Neural cell (in vitro differentiated cells): Measurements from ENCODE around the gene TMEM87A. TPM values are rescaled to one million over a fixed set of nuclear protein-coding genes. Genes with fewer than 3 reads are reported as not detected.
"Not testable (repeated sequence)": the region's sequence is repeated elsewhere in the genome, so short reads cannot be mapped to it uniquely, and the experiment has no call there.

ENCODE experiments used
- H2AFZ ChIP-seq: fragments of 200-600, 300-800 bp; sonication (generic), shearing (Covaris generic); 2 replicates; pipeline ENCODE4 v1.6.0; 2014; ENCODE audit warnings: low read depth, mild to moderate bottlenecking, antibody characterized with exemption, low read length, moderate library complexity
- H3F3A ChIP-seq: fragments of 200-600 bp; shearing (Covaris generic); 2 replicates; pipeline ENCODE4 v1.6.1; 2016; ENCODE audit warnings: mild to moderate bottlenecking, moderate library complexity, mixed read lengths, antibody characterized with exemption, low read length; ENCODE audit not compliant: insufficient read depth, poor library complexity, severe bottlenecking
- H3K27ac ChIP-seq: fragments of 200-600, 300-800 bp; sonication (generic), shearing (Covaris generic); 2 replicates; pipeline ENCODE4 v1.5.1; 2014; ENCODE audit warnings: mild to moderate bottlenecking, low read length, moderate library complexity
- H3K27me3 ChIP-seq: fragments of 300-800, 200-600 bp; sonication (generic), shearing (Covaris generic); 2 replicates; pipeline ENCODE4 v1.6.0; 2014; ENCODE audit warnings: mild to moderate bottlenecking, low read depth, low read length, moderate library complexity; ENCODE audit not compliant: insufficient read depth
- H3K36me3 ChIP-seq: fragments of 300-800, 200-600 bp; sonication (generic), shearing (Covaris generic); 2 replicates; pipeline ENCODE4 v1.5.1; 2014; ENCODE audit warnings: mild to moderate bottlenecking, antibody characterized with exemption, low read length, moderate library complexity; ENCODE audit not compliant: insufficient read depth
- H3K4me2 ChIP-seq: fragments of 300-800, 200-600 bp; sonication (generic), shearing (Covaris generic); 2 replicates; pipeline ENCODE4 v1.6.0; 2014; ENCODE audit warnings: mild to moderate bottlenecking, low read length
- H3K4me3 ChIP-seq: fragments of 300-800, 200-600 bp; sonication (generic), shearing (Covaris generic); 2 replicates; pipeline ENCODE4 v1.5.1; 2014; ENCODE audit warnings: mild to moderate bottlenecking, low read length, moderate library complexity
- H3K79me2 ChIP-seq: fragments of 200-600 bp; shearing (Covaris generic); replicated peaks from 2 replicates; pipeline ENCODE4 v1.6.0; 2014; ENCODE audit warnings: mild to moderate bottlenecking, low read length, moderate library complexity; ENCODE audit not compliant: insufficient read depth
- H3K9ac ChIP-seq: fragments of 300-800, 200-600 bp; sonication (generic), shearing (Covaris generic); 2 replicates; pipeline ENCODE4 v1.6.1; 2016; ENCODE audit warnings: mild to moderate bottlenecking, low read length, mixed read lengths
- H3K9me2 ChIP-seq: fragments of 200-600 bp; shearing (Covaris generic); 2 replicates; pipeline ENCODE4 v1.6.1; 2016; ENCODE audit warnings: mild to moderate bottlenecking, low read length, mixed read lengths; ENCODE audit not compliant: insufficient read depth
- H3K9me3 ChIP-seq: fragments of 200-600, 300-800 bp; sonication (generic), shearing (Covaris generic); 2 replicates; pipeline ENCODE4 v1.6.1; 2016; ENCODE audit warnings: mild to moderate bottlenecking, mixed run types, low read length, moderate library complexity, mixed read lengths
- H4K20me1 ChIP-seq: fragments of 200-600 bp; shearing (Covaris generic); 2 replicates; pipeline ENCODE4 v1.6.1; 2016; ENCODE audit warnings: mild to moderate bottlenecking, mixed run types; ENCODE audit not compliant: insufficient read depth
- CTCF ChIP-seq: fragments of 450-650 bp; IDR thresholded peaks from 2 replicates; pipeline ENCODE4 v1.5.1; 2014; ENCODE audit warnings: antibody characterized with exemption, mild to moderate bottlenecking, moderate library complexity; ENCODE audit not compliant: poor library complexity, severe bottlenecking
- EP300 ChIP-seq: fragments of 450-650 bp; conservative IDR thresholded peaks from 2 replicates; pipeline ENCODE4 v1.6.1; 2014; ENCODE audit warnings: antibody characterized with exemption, mild to moderate bottlenecking, moderate library complexity; ENCODE audit not compliant: poor library complexity, severe bottlenecking
- EZH2 ChIP-seq: fragments of 200-600, 300-800 bp; shearing (Covaris generic), sonication (generic); IDR thresholded peaks from 2 replicates; pipeline ENCODE4 v1.6.1; 2014; ENCODE audit warnings: antibody characterized with exemption, low read length, borderline replicate concordance, mild to moderate bottlenecking; ENCODE audit not compliant: insufficient read depth, poor library complexity, severe bottlenecking
- MXI1 ChIP-seq: fragments of 450-650 bp; conservative IDR thresholded peaks from 2 replicates; pipeline ENCODE4 v1.6.1; 2014; ENCODE audit warnings: antibody characterized with exemption, mild to moderate bottlenecking; ENCODE audit not compliant: poor library complexity, severe bottlenecking
- POLR2AphosphoS5 ChIP-seq: IDR thresholded peaks from 2 replicates; pipeline ENCODE4 v1.6.1; 2012
- RAD21 ChIP-seq: fragments of 450-650 bp; conservative IDR thresholded peaks from 2 replicates; pipeline ENCODE4 v1.6.1; 2014; ENCODE audit warnings: antibody characterized with exemption, mild to moderate bottlenecking, moderate library complexity
- REST ChIP-seq: IDR thresholded peaks from 2 replicates; pipeline ENCODE4 v1.6.1; 2012; ENCODE audit warnings: borderline replicate concordance
- SMC3 ChIP-seq: fragments of 450-650 bp; conservative IDR thresholded peaks from 2 replicates; pipeline ENCODE4 v1.6.1; 2014; ENCODE audit warnings: antibody characterized with exemption, mild to moderate bottlenecking, moderate library complexity; ENCODE audit not compliant: poor library complexity
- TAF1 ChIP-seq: IDR thresholded peaks from 2 replicates; pipeline ENCODE4 v1.6.1; 2012; ENCODE audit warnings: low read depth
- polyA plus RNA-seq: library from polyadenylated mRNA; depleted of rRNA; stranded (reverse); fragments of >200 nt; gene quantifications from 2 replicates; pipeline ENCODE4 v1.2.3, GENCODE V29; 2014

The TMEM87A gene
- polyA plus RNA-seq, 1 donor from 2014 or later, result 50.4 TPM

- TF ChIP-seq RAD21, result no peak
- TF ChIP-seq MXI1, result no peak
These were observed 33.4 kb upstream of the TMEM87A start (continued) for GRCh38 chr15:42306681-42307080.

GRCh38 chr15:42301004-42301403, 27.8 kb upstream of the TMEM87A start:
- not testable (repeated sequence) for H3K4me2 ChIP-seq, H3K27ac ChIP-seq, H3K79me2 ChIP-seq, H3K27me3 ChIP-seq, H4K20me1 ChIP-seq, H2AFZ ChIP-seq, H3K36me3 ChIP-seq, H3K4me3 ChIP-seq, H3K9me3 ChIP-seq, H3K9ac ChIP-seq, H3K9me2 ChIP-seq, H3F3A ChIP-seq

DNA sequence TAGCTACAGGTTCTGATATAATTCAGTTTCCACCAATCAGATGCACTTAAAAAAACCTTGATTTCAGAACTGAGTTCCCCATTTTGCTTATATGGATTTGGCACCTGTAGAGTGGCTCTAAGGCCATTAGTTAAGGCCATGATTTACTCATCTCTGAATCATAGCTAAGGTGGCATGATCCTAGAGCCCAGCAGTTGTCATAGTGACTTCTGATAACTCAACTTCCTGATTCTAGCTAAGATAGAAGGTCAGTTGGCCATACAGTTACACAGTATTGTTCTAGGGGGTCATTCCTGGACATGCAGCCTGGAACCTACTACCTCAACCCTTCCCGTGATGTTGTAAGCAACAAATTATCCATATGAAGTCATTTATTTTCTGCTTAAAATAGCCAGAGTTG, 15.9 kb upstream of the TMEM87A start:
- Histone ChIP-seq H2AFZ (no peak overlapping the region), H3F3A (no peaks in the 10 kb centered on the region), H3K9me3 (no peaks in the 10 kb centered on the region), H3K4me2 (no peak overlapping the region), H3K27me3 (no peaks in the 10 kb centered on the region), H3K4me3 (no peak overlapping the region), H4K20me1 (no peaks in the 10 kb centered on the region), H3K79me2 (no peaks in the 10 kb centered on the region), H3K9ac (no peak overlapping the region), H3K9me2 (no peaks in the 10 kb centered on the region), H3K36me3 (no peaks in the 10 kb centered on the region), H3K27ac (no peak overlapping the region)
- TF ChIP-seq REST, result no peak
- no peak for TF ChIP-seq CTCF
- TF ChIP-seq SMC3, result no peak
- no peak for TF ChIP-seq EP300
- no peak for TF ChIP-seq EZH2
- no peak for TF ChIP-seq POLR2AphosphoS5
- TF ChIP-seq RAD21, result no peak
- TF ChIP-seq TAF1, result no peak
- no peak for TF ChIP-seq MXI1
